Omental fat pad (tissue), 4 donors: ENCODE measurements around the gene FFAR2. TPM values are rescaled to one million over a fixed set of nuclear protein-coding genes. Genes with fewer than 3 reads are reported as not detected.
"Not testable (repeated sequence)": the region's sequence is repeated elsewhere in the genome, so short reads cannot be mapped to it uniquely, and the experiment has no call there.

Experiments used
- ATAC-seq: fragments of 150-250 bp; one replicate; pipeline ENCODE4 v1.9.1; 2016; ENCODE audit warnings: mild to moderate bottlenecking, moderate library complexity; ENCODE audit not compliant: low FRiP score
- DNase-seq: peaks from one replicate; pipeline ENCODE4 v3.0.0-alpha.2; 2019; ENCODE audit warnings: low spot score
- total RNA-seq, 4 donors: library from RNA; depleted of rRNA; stranded (reverse); fragments of >200 nt; gene quantifications; one replicate each; pipeline ENCODE4 v1.1.0, GENCODE V29; 2016
- TF ChIP-seq, protein P1 (sequence below), 3 donors: fragments of 450-650 bp; IDR thresholded peaks; one replicate each; pipeline ENCODE4 v1.5.1; 2016 to 2017; ENCODE audit warnings: antibody characterized with exemption in 3 of 3, mild to moderate bottlenecking in 3 of 3, moderate library complexity in 2 of 3

The FFAR2 gene
- total RNA-seq, 4 donors from 2014 or later: 0.46 to 4.4 (median 0.80) TPM

DNA sequence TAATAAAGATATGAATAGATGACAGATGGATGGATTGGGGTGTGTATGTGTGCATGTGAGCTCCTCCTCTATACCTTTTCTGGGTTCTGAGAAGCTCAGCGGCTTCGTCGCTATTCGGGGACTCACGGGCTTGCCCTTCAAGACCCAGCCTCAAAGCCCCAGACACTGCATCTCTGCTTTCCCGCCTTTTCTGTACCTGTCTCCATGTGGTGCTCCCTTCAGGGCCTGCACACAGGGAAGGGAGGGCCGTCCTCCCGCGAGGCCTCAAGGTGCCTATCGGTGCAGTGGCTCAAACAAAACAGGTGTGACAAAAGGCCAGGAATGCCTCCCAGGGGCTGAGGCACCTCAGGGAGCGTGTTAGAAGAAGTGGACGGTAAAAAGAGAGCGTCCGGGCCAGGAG is 26.0 kb downstream of the FFAR2 start:
- ATAC-seq (no peak), DNase-seq (no peak)
- TF ChIP-seq, protein P1, sequence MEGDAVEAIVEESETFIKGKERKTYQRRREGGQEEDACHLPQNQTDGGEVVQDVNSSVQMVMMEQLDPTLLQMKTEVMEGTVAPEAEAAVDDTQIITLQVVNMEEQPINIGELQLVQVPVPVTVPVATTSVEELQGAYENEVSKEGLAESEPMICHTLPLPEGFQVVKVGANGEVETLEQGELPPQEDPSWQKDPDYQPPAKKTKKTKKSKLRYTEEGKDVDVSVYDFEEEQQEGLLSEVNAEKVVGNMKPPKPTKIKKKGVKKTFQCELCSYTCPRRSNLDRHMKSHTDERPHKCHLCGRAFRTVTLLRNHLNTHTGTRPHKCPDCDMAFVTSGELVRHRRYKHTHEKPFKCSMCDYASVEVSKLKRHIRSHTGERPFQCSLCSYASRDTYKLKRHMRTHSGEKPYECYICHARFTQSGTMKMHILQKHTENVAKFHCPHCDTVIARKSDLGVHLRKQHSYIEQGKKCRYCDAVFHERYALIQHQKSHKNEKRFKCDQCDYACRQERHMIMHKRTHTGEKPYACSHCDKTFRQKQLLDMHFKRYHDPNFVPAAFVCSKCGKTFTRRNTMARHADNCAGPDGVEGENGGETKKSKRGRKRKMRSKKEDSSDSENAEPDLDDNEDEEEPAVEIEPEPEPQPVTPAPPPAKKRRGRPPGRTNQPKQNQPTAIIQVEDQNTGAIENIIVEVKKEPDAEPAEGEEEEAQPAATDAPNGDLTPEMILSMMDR (IDR thresholded peaks at IDR 0.05): no peak

DNA sequence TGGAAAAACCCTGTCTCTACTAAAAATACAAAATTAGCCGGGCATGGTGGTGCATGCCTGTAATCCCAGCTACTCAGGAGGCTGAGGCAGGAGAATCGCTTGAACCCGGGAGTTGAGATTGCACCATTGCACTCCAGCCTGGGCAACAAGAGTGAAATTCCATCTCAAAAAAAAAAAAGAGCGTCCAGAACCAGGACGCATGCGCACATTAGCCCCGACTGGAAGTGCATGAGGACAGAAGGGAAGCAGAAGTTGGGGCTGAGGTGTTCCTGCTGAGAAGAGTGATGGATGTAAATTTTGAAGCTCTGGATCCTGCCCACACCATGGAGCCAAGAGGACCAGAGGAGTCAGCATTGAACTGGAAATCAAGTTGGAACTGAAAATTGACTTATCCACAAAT is 26.5 kb downstream of the FFAR2 start:
- DNase-seq, ATAC-seq: not testable (repeated sequence)

DNA sequence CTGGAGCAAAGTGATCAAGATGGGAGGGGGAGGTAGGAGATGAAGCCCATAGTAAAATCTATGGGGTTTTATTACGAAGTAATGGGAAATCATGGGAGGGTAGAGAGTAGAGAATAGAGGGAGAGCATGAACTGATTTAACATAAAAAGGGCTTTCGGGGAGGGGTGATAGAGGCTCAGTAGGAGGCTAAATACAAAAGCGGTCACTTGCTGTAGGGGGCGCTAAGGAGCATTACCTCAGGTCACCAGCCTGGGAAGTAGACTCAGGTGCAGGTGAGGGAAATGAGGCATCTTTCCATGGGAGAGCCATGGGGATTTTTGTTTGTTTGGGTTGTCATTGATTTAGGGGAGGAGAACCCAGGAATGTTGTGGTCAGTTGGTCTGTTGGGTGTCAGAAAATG is 28.1 kb downstream of the FFAR2 start:
- ATAC-seq (no peak), DNase-seq (no peak)
- TF ChIP-seq, protein P1 (IDR thresholded peaks at IDR 0.05): no peak

DNA sequence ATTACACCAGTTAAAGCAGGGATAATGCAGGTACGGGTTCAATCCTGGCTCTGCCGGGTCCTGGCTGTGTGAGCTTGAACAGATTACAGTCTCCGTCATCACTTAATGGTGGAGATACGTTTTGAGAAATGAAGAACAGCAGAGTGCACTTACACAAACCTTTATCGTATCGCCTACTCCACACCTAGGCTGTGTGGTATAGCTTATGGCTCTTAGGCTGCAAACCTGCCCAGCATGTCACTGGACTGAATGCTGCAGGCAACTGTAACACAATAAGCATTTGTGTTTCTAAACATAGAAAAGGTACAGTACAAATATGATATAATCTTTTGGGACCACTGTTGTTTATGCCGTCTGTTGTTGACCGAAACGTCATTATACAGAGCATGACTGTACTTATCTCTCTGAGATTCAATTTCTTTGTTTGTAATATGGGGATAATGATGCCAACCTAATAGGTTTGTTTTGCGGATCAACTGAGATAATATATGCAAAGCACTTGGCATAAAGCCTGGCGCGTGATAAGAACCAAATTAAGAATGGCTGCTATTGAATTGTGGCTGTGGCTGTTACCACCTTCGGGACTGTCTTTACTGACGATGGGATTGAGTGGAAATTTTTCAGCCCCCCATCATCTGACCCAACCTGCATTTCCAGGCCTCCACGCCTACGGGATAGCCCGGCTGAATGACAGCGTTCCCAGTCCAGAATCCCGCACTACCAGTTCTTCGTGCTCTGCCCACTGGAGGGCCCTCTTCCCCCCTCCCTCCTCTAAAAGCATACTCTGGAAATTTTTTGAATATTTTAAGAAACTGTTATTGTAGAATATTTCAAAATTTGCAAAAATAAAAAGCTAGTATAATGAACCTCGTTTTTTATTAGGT is 31.0 kb downstream of the FFAR2 start:
- ATAC-seq (no peak), DNase-seq (no peak)

DNA sequence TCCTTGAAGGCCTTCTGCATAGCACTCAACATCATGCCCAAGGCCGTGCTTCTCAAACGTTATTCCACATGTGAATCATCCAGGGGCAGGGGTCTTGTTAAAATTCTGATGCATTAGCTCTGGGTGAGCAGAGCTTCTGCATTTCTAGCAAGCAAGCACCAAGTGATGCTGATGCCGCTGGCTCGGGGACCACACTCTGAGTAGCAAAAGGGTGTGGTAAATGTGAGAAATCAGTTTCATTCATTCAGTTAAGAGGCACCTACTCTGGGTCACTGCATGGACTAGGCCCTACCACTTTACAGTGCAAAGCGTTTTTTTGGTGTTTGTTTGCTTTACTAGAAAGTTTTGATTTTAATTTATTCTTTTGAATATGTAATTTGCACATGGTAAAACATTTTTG is 35.0 kb downstream of the FFAR2 start:
- ATAC-seq (no peak), DNase-seq (no peak)
- TF ChIP-seq, protein P1 (IDR thresholded peaks at IDR 0.05): no peak

More for the DNA sequence above, 31.0 kb downstream of the FFAR2 start:
- TF ChIP-seq, protein P1 (IDR thresholded peaks at IDR 0.05): no peak

DNA sequence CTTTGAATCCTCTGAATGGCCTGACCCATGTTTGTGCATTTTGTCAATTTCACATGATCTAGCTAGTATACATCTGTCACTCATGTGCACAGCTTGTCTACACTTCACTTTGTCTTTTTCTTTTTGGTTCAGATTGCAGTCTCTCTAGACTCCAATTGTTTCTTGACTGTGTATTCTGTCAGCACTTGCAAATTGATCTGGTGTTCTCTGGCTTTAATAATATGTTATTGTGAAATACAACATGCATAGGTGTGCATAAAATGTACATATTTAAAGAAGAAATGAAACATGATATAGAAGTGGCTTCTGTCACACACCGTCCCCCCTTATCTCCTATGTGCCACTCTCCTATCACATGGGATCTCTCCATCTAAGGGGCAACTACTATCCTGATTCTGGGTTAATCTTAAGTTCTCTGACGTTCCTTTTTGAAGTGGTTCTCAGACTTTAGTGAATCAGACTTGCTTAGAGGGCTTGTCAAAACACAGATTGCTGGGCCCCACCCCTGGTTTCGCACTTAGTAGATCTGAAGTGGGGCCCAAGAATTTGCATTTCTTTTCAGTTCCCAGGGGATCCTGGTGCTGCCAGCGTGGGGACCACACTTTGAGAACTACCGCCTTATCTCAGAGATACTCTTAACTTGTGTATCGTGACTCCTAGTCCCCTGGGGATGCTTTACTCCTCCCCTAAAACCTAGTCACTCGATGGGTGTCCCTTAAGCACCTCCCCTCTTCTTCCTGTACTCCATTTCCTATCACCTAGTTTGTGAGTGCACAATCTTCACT is 36.4 kb downstream of the FFAR2 start:
- DNase-seq: no peak
- ATAC-seq: no peak
- TF ChIP-seq, protein P1 (IDR thresholded peaks at IDR 0.05): no peak

DNA sequence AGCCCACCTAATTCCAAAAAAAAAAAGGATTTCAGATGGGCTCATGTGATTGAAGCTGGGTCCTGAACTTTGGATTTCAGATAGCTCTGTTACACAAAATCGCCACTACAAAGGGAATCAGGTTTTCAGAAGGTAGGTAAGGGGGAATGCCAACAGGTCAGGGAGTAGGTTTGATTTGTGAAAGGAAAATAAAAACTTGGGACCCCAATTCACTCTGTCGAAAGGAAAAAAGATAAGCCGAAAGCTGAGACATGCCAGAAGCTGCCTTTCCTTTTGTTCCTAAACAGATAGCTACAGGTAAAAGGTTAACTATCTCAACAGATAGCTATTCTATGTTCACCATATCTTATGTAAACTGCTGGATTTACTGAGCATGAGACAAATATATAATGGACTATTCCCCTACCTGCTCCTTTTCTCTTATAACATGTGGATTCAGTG is 38.2 kb downstream of the FFAR2 start:
- DNase-seq (no peak), ATAC-seq (no peak)
- TF ChIP-seq, protein P1 (IDR thresholded peaks at IDR 0.05): no peak
